Mesendoderm (in vitro differentiated cells): ENCODE measurements around the gene SGK1.
"Not testable (repeated sequence)": the region's sequence is repeated elsewhere in the genome, so short reads cannot be mapped to it uniquely, and the experiment has no call there.

Experiments used
- DNase-seq: peaks from one replicate; pipeline ENCODE4 v3.0.0; 2013
- H2AK5ac ChIP-seq: 2 replicates; pipeline ENCODE4 v1.6.1; 2013; ENCODE audit warnings: low read length, inconsistent platforms
- H2BK120ac ChIP-seq: 2 replicates; pipeline ENCODE4 v1.6.1; 2013; ENCODE audit warnings: low read depth, mild to moderate bottlenecking, low read length, moderate library complexity, mixed read lengths
- H2BK15ac ChIP-seq: replicated peaks from 2 replicates; pipeline ENCODE4 v1.6.1; 2013; ENCODE audit warnings: low read depth, mild to moderate bottlenecking, moderate library complexity
- H2BK5ac ChIP-seq: 2 replicates; pipeline ENCODE4 v1.6.1; 2013; ENCODE audit warnings: low read length, inconsistent platforms
- H3K18ac ChIP-seq: 2 replicates; pipeline ENCODE4 v1.6.1; 2013; ENCODE audit warnings: mild to moderate bottlenecking, low read length, mixed read lengths
- H3K23ac ChIP-seq: one replicate; pipeline ENCODE4 v1.6.1; 2013; ENCODE audit warnings: low read length
- H3K27ac ChIP-seq: 2 replicates; pipeline ENCODE4 v1.5.1; 2013; ENCODE audit warnings: low read depth, mild to moderate bottlenecking, inconsistent platforms, low read length, moderate library complexity
- H3K27me3 ChIP-seq: 2 replicates; pipeline ENCODE4 v1.6.1; 2013; ENCODE audit warnings: low read length, control low read depth, mild to moderate bottlenecking, inconsistent platforms; ENCODE audit not compliant: insufficient read depth, poor library complexity
- H3K36me3 ChIP-seq: 2 replicates; pipeline ENCODE4 v1.6.1; 2013; ENCODE audit warnings: low read length, inconsistent platforms; ENCODE audit not compliant: control insufficient read depth, insufficient read depth
- H3K4ac ChIP-seq: one replicate; pipeline ENCODE4 v1.6.1; 2013; ENCODE audit warnings: low read depth, mild to moderate bottlenecking, low read length, moderate library complexity
- H3K4me1 ChIP-seq: 2 replicates; pipeline ENCODE4 v1.6.1; 2013; ENCODE audit warnings: low read depth, low read length, inconsistent platforms; ENCODE audit not compliant: control insufficient read depth
- H3K4me2 ChIP-seq: 2 replicates; pipeline ENCODE4 v1.6.1; 2013; ENCODE audit warnings: low read length
- H3K4me3 ChIP-seq: 2 replicates; pipeline ENCODE4 v1.5.1; 2013; ENCODE audit warnings: mild to moderate bottlenecking, low read length
- H3K56ac ChIP-seq: one replicate; pipeline ENCODE4 v1.6.1; 2013; ENCODE audit warnings: low read length
- H3K79me1 ChIP-seq: 2 replicates; pipeline ENCODE4 v1.6.1; 2013; ENCODE audit warnings: low read length, inconsistent platforms
- H3K79me2 ChIP-seq: 2 replicates; pipeline ENCODE4 v1.6.1; 2013; ENCODE audit warnings: mild to moderate bottlenecking, low read length; ENCODE audit not compliant: control insufficient read depth, insufficient read depth
- H3K9ac ChIP-seq: 2 replicates; pipeline ENCODE4 v1.6.1; 2013; ENCODE audit warnings: low read length, inconsistent platforms
- H4K5ac ChIP-seq: one replicate; pipeline ENCODE4 v1.6.1; 2013; ENCODE audit warnings: low read length
- H4K8ac ChIP-seq: one replicate; pipeline ENCODE4 v1.6.1; 2013; ENCODE audit warnings: low read depth, mild to moderate bottlenecking, control low read depth, low read length, moderate library complexity
- WGBS: extraction: QIAGEN DNeasy Blood & Tissue Kit; methylation state at CpG from one replicate; pipeline ENCODE4 v1.1.7; 2013; ENCODE audit warnings: low lambda C conversion rate, missing lambda C conversion rate; ENCODE audit not compliant: insufficient coverage; ENCODE audit errors: extremely low coverage; 5-methylcytosine and 5-hydroxymethylcytosine counted together

SGK1 gene

DNA sequence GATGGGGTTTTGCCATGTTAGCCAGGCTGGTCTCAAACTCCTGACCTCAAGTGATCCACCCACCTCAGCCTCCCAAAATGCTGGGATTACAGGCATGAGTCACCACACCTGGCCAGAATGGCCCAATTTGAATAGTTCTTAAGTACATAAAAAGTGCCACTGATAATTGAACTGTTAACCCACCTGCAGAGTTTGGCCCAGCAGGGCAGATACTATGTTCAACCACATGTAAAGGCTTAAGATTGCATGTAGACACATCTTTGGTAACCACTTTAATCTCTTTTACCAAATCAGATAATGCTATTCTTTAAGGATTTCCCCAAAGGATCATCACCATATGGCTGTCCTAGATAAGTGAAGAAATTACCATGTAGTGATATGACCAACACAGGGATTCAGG is 21.3 kb upstream of the SGK1 start:
- Histone ChIP-seq H3K27ac (no peak overlapping the region), H2AK5ac (no peak overlapping the region), H3K27me3 (no peaks in the 10 kb centered on the region), H3K23ac (no peak overlapping the region), H4K8ac (no peak overlapping the region), H3K9ac (no peak overlapping the region), H4K5ac (no peak overlapping the region), H3K79me1 (no peaks in the 10 kb centered on the region), H3K4me2 (no peak overlapping the region), H3K4me3 (no peak overlapping the region), H3K4me1 (no peaks in the 10 kb centered on the region), H3K56ac (no peak overlapping the region), H3K4ac (no peak overlapping the region), H2BK15ac (no peak overlapping the region), H2BK120ac (no peak overlapping the region), H3K79me2 (no peaks in the 10 kb centered on the region), H2BK5ac (no peak overlapping the region), H3K18ac (no peak overlapping the region), H3K36me3 (no peaks in the 10 kb centered on the region)
- peak; percentile 78 for DNase-seq

DNA sequence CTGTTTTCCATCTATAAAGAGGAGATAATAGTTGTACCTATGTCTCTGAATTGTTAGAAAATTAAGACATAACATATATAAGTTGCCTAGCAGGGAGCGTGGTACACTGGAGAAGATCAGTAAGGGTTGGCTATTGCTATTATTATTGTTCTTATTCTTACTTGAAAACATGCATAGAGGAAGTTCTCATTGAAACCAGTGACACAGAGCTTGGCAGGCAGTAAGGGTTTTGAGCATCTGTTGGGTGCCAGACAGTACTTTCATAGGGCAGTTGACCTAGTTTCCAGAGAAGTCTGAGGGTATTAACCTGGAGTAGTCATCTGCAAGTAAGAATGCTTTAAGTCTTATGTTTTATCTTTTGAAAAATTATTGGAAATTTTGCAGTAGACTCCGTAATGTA is 13.3 kb upstream of the SGK1 start:
- Histone ChIP-seq H2BK5ac (no peak overlapping the region), H3K4ac (no peak overlapping the region), H2BK15ac (no peak overlapping the region), H3K4me1 (no peaks in the 10 kb centered on the region), H3K27me3 (no peaks in the 10 kb centered on the region), H3K27ac (no peak overlapping the region), H3K18ac (no peak overlapping the region), H3K9ac (no peak overlapping the region), H2BK120ac (no peak overlapping the region), H3K79me1 (no peaks in the 10 kb centered on the region), H3K23ac (no peak overlapping the region), H3K4me2 (no peak overlapping the region), H3K56ac (no peak overlapping the region), H2AK5ac (no peak overlapping the region), H3K79me2 (no peaks in the 10 kb centered on the region), H4K8ac (no peak overlapping the region), H3K4me3 (no peak overlapping the region), H4K5ac (no peak overlapping the region), H3K36me3 (no peaks in the 10 kb centered on the region)
- WGBS, result no CpG with 5 or more reads among the region's 2 CpGs
- no peak for DNase-seq

DNA sequence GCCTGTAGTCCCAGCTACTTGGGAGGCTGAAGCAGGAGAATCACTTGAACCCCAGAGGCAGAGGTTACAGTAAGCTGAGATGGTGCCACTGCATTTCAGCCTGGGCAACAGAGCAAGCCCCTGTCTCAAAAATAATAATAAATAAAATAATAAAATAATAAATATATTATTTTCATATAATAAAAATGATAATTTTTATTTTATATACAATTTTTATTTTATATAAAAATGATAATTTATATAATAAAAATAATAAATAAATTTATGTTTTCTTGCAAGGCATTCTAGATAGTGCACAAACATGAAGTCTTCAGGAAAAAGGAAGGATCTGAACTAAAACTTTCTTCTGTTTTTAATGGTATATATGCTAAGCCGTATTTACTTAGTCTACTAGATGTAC is 12.6 kb upstream of the SGK1 start:
- no peak overlapping the region for H4K8ac ChIP-seq
- H4K5ac ChIP-seq, result no peak overlapping the region
- no peak overlapping the region for H2BK5ac ChIP-seq
- no peak overlapping the region for H3K4me3 ChIP-seq
- H3K36me3 ChIP-seq, result no peaks in the 10 kb centered on the region
- H3K27ac ChIP-seq, result no peak overlapping the region
- H2BK15ac ChIP-seq, result no peak overlapping the region
- H3K4me2 ChIP-seq, result no peak overlapping the region
- H3K9ac ChIP-seq, result no peak overlapping the region
- H3K79me2 ChIP-seq, result no peaks in the 10 kb centered on the region
- no peaks in the 10 kb centered on the region for H3K27me3 ChIP-seq
- WGBS, result no CpG with 5 or more reads among the region's 1 CpG
- no peak for DNase-seq
- no peak overlapping the region for H3K4ac ChIP-seq
- no peak overlapping the region for H3K18ac ChIP-seq
- H2BK120ac ChIP-seq, result no peak overlapping the region
- H3K56ac ChIP-seq, result no peak overlapping the region
- no peak overlapping the region for H2AK5ac ChIP-seq
- H3K23ac ChIP-seq, result no peak overlapping the region
- no peaks in the 10 kb centered on the region for H3K79me1 ChIP-seq
- H3K4me1 ChIP-seq, result no peaks in the 10 kb centered on the region

DNA sequence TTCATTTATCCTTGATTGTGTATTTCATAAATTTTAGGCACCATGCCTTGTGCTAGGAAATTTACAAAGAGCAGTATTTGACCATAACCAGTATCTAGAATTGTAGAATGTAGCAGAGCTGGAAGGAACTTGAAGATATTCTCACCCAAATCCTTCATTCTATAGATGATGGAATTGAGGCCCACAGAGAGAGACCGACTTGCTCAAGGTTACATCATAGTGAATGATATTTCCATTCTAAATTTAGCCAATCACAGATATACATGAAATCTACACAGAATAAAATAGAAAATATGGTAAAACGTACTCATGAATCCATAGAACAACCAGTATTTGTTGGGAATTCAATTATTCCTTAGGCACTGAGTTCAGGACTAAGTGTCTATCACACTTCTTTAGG is 10.9 kb upstream of the SGK1 start:
- Histone ChIP-seq H3K79me2 (no peaks in the 10 kb centered on the region), H4K5ac (no peak overlapping the region), H2BK5ac (no peak overlapping the region), H2BK15ac (no peak overlapping the region), H3K27me3 (no peaks in the 10 kb centered on the region), H3K18ac (no peak overlapping the region), H2BK120ac (no peak overlapping the region), H3K4me1 (no peaks in the 10 kb centered on the region), H3K4ac (no peak overlapping the region), H3K27ac (no peak overlapping the region), H2AK5ac (no peak overlapping the region), H3K4me3 (no peak overlapping the region), H3K56ac (no peak overlapping the region), H3K4me2 (no peak overlapping the region), H3K79me1 (no peaks in the 10 kb centered on the region), H3K9ac (no peak overlapping the region), H4K8ac (no peak overlapping the region), H3K23ac (no peak overlapping the region), H3K36me3 (no peaks in the 10 kb centered on the region)
- WGBS, result no CpG with 5 or more reads among the region's 2 CpGs
- DNase-seq, result no peak

DNA sequence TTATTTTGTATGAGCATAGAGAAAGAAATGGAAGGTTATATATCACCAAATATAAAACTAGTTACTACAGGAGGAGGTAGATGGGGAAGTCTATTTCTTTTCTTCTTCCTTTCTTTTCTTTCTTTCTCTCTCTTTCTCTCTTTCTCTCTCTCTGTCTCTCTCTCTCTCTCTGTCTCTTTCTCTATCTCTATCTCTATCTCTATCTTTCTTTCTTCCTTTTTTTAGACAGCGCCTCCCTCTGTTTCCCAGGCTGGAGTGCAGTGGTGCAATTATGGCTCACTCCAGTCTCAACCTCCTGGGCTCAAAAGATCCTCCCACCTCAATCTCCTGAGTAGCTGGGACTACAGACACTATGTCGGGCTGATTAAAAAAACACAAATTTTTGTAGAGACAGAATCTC is 10.2 kb upstream of the SGK1 start:
- H2BK15ac ChIP-seq, result no peak overlapping the region
- H3K27me3 ChIP-seq, result no peaks in the 10 kb centered on the region
- H3K4me2 ChIP-seq, result no peak overlapping the region
- no peak overlapping the region for H4K8ac ChIP-seq
- no peaks in the 10 kb centered on the region for H3K36me3 ChIP-seq
- no peak overlapping the region for H4K5ac ChIP-seq
- H2BK5ac ChIP-seq, result no peak overlapping the region
- no peak overlapping the region for H3K23ac ChIP-seq
- H3K4me3 ChIP-seq, result no peak overlapping the region
- no peak overlapping the region for H3K9ac ChIP-seq
- H3K27ac ChIP-seq, result no peak overlapping the region
- no peak overlapping the region for H2BK120ac ChIP-seq
- no peaks in the 10 kb centered on the region for H3K79me2 ChIP-seq
- no peak overlapping the region for H3K18ac ChIP-seq
- no CpG with 5 or more reads among the region's 2 CpGs for WGBS
- H3K79me1 ChIP-seq, result no peaks in the 10 kb centered on the region
- no peak for DNase-seq
- no peak overlapping the region for H3K56ac ChIP-seq
- no peak overlapping the region for H2AK5ac ChIP-seq
- no peaks in the 10 kb centered on the region for H3K4me1 ChIP-seq
- no peak overlapping the region for H3K4ac ChIP-seq

DNA sequence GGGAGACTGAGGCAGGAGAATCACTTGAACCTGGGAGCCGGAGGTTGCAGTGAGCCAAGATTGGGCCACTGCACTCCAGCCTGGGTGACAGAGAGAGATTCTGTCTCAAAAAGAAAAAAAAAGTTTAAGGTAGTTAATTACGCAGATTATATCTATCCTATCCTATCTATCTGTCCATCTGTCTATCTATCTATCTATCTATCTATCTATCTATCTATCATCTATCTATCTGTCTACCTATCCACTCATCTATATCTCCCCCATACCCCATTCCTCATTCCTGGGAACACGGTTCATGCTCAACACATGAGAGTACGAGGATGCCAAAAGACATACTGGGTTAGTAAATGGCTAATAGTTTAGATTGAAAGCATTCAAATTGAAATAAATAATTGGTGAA is 8.3 kb upstream of the SGK1 start:
- not testable (repeated sequence) for H2BK5ac ChIP-seq, H3K4ac ChIP-seq, H4K5ac ChIP-seq, H4K8ac ChIP-seq, H2BK15ac ChIP-seq, H2BK120ac ChIP-seq, H2AK5ac ChIP-seq, H3K18ac ChIP-seq, H3K4me2 ChIP-seq, H3K4me1 ChIP-seq, H3K27me3 ChIP-seq, H3K23ac ChIP-seq, H3K79me2 ChIP-seq, H3K9ac ChIP-seq, H3K56ac ChIP-seq, H3K79me1 ChIP-seq, H3K4me3 ChIP-seq, DNase-seq, H3K27ac ChIP-seq, H3K36me3 ChIP-seq
- WGBS, result no CpG with 5 or more reads among the region's 4 CpGs
